GM21423 (cell line): ENCODE results near the gene ACO2.
"Not testable (repeated sequence)": the region's sequence is repeated elsewhere in the genome, so short reads cannot be mapped to it uniquely, and the experiment has no call there.

ENCODE experiments used
- ATAC-seq: cut with Tn5 transposase; IDR thresholded peaks from one replicate; pipeline ENCODE4 v1.9.1; 2021; ENCODE audit warnings: mild to moderate bottlenecking, moderate library complexity; ENCODE audit not compliant: unreplicated experiment

Gene ACO2

DNA sequence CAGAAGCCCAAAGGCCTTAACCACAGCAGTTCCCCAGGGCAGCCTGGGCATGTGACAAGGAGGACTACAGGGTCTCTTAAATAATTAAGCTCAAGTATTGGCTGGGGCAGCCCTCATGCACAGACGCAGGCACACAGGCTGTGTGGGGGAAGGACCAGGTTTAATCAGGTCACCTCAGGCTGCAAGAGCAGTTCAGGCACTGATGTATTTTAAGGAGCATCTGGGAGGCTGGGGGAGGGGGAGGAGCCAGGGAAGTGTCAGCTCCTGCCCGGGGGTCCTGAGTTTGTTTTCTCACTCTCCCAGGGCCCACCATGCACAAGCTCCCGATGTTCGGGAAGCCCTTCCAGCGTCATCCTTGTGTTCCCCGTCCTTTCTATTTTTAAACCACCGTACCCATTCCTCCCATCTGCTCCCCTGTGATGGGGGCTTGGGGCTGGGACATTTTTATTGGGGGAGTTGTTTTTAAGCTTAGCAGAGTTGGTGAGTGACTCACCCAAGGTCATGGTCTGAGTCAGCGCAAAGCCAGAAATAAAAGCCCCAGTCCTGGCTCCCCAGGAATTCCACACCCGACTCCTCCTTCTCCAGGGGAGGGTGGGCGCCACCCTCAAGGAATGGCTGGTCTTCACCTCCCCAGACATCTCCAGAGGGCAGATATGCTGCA, 94.3 kb downstream of the ACO2 start:
- no peak for ATAC-seq

DNA sequence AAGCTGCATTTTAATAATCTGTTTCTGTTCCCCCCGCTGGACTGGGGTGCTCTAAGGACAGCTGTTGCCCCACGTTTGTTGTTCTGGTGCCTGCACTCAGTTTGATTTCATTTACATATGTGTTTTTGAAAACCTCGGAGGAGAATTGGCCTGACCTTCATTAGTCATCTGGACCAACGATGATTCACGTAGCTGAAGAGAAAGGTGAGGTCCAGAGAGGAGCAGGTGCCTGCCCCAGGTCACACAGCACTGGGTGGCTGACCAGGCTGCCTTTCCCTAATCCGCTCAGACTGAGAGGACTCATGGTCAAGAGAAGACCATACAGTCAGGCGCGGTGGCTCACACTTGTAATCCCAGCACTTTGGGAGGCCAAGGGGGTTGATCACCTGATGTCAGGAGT, 95.6 kb downstream of the ACO2 start:
- no peak for ATAC-seq

DNA sequence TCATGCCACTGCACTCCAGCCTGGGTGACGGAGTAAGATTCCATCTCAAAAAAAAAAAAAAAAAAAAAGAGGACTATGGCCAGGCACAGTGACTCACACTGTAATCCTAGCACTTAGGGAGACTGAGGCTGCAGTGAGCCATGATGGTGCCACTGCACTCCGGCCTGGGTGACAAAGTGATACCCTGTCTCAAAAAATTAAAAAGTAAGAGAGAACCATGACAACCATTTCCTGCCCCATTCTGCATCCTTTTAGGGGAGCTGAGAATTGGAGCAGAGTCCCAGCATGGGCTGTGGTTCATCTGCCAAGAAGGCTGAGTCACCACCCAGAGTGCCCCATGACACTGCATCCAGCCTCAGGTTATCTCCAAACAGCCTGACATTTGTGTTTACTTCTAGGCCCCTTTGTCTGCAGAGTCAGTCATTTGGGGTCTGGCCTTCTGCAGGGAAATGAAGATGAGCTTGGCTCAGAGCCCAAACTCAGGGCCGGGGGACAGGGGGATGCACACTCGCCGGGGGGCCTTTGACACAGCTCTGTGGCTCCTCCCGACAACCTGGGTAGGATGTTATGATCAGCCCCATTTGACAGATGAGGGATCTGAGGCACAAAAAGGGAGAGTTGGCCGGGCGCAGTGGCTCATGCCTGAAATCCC, 96.6 kb downstream of the ACO2 start:
- no peak for ATAC-seq

DNA sequence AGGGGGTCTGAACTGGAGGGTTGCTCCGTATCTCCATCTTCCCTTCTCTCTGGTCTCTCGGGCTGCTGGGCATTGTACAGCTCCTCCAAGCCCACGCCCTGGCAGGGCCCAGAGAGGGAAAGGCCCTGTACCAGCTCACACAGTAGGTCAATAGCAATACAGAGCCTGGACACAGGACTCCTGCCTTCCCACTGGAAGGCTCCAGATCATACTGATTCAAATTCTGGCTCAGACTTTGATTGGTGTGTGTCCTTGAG, 98.5 kb downstream of the ACO2 start:
- ATAC-seq = no peak

DNA sequence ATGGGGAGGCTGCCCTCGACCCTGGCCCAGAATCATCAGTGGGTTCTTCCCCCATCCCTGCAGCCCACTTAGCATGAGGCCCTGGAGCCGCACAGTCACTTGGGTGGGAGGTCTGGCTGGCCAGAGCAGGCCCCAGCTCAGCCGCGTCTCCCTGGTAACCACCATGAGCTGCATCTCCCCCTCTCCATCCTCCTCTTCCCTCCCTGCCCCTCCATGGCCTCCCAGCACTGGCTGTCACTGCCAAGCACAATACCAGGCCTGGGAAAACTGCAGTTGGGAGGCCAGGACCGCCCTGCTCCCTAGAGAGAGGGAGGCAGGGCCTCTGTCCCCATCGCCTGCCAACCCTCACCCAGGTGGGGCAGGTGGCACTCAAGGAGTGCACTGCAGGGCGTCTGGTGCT, 99.9 kb downstream of the ACO2 start:
- ATAC-seq = no peak

DNA sequence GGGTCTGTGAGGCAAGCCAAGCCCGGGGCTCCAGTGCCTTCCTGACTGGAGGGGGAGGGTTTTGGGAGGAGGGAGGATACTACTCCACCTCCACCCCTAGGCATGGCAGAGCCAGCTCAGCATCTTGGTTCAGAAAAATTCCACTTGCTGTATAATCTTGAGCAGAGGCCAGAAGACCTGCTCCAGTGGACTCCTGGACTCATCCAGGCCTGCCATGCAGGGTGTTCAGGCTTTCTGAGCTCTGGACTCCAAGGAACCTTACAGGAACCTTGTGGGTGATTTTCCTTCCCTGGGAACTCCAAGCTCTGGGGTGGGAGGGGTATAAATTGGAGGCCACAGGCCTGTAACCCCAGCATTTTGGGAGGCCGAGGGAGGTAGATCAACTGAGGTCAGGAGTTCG, 101.3 kb downstream of the ACO2 start:
- ATAC-seq = no peak

DNA sequence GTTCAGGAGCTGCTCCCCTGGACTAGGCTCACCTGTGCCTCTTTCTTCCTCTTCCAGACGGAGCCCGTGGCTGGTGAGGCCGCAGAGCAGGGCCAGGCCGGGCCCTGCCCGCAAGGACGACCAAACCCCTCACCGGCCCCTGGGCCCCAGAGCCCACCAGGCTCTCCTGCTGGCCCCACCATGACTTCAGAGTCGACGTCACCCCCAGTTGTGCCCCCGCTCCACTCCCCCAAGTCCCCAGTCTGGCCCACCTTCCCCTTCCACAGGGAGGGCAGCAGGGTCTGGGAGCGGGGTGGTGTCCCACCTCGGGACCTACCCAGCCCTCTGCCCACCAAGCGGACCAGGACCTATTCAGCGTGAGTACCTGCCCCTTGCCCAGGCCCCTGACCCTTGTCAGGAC, 102.9 kb downstream of the ACO2 start:
- no peak for ATAC-seq

DNA sequence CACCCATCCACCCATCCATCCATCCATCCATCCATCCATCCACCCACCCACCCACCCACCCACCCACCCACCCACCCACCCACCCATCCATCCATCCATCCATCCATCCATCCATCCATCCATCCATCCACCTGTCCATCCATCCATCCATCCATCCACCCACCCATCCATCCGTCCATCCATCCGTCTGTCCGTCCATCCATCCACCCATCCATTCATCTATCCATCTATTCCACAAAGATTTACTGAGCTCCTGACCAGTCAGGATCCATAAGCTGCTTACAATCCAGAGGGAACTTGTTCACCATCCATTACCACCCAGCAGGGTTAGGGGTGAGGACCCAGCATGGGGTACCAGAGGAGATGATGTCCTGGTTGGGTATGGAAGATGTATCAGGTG, 103.4 kb downstream of the ACO2 start:
- not testable (repeated sequence) for ATAC-seq

DNA sequence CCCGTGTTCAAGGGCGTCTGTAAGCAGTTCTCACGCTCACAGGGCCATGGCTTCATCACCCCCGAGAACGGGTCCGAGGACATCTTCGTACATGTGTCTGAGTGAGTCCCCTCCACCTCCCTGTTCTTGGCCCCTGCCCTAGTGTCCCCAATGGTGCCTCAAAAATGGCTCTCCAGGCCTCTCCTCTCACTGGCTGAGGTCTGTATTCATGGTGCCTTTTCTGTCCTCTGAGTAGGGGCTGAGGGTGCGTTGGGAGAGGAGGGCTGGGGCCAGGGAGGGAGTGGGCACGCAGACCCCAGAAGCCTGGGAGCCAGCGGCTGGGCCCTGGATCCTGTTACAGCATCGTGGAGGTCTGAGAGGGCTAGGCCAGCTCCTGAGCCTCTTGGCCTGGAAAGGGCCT, 104.8 kb downstream of the ACO2 start:
- ATAC-seq = no peak

DNA sequence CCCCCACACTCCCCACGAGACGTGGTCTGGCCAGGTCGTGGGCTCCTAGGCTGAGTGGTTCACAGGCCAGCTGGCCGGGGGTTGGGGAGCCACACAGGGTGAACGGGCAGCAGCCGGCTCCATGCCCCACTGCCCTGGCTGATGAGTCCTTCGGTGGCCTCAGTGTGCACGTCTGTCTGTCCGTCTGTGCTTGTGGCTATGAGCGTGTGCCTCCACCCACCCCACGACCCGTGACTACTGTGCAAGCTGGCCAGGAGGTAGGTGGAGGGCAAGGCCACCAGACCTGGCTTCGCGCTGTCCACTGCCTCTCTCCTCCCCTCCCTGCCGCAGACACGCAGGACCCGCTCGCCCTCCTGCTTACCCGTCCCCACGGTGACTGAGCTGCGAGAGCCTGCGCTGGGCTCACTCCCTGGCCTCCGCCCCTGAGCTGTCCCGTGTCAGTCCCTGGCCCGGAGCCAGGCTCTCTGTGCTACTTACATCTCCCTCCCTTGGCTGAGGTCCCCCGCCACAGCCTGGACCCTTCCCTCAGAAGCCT, 106.0 kb downstream of the ACO2 start:
- no peak for ATAC-seq

DNA sequence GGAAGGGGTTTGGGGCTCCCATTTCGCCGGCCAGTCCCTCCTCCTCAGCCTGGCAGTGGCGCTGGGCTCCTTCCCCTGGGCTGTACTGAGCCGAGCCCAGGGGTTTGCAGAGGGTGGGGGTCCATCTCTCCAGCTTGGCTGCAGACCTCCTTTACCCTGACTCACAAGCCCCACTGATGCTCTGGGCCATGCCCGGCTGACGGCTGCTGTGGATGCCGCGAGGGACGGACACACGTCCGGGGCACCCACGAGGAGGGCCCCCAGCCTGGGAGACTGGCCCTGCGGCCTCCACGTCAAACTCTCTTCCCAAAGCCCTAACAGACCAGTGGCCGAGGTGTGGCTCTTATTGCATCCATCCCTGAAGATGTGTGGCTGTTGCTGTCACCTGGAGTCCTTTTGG, 106.6 kb downstream of the ACO2 start:
- no peak for ATAC-seq

DNA sequence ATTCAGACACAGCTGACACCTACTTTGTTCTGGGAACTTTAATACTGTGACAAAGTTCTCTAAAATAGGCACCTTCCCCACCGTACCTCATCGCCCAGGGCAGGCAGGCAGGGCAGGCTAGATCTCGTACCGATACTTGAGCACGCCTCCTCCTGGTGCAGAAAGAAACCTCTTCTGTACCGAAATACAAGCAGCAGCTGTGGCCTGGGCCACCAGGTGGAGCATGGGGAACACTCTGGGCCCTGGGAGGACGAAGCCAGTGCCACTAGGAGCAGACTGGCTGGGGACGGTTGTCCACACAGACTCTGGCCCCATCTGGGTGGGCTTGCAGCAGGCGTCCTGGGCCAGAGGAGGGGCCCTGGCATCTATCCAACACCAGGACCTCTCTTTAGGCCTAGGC, 108.0 kb downstream of the ACO2 start:
- no peak for ATAC-seq

DNA sequence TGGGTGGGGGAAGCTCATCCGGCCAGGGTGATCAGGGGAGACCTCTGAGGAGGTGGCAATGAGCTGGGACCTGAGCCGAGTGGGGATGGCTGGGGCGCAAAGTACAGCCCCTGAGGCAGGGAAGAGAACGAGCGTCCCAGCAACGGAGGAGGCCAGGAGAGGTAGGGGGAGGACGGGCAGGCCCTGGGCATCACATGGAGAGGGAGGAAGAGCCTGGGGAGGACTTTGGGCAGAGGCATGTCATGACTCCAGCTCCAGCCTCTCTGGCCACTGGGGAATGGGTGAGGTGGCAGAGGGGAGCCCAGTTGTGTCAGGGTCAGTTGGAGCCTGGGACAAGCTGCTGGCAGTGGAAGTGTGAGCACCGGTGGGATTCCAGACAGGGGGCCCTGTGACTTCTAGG, 109.2 kb downstream of the ACO2 start:
- ATAC-seq = no peak
